GM21529 (cell line): Measurements from ENCODE around the gene HLCS.

Experiments
- ATAC-seq: cut with Tn5 transposase; IDR thresholded peaks from one replicate; pipeline ENCODE4 v1.9.1; 2021; ENCODE audit not compliant: unreplicated experiment

Gene HLCS

GRCh38 chr21:36852293-36852692 lies 114.2 kb downstream of the HLCS start:
- no peak for ATAC-seq

GRCh38 chr21:36851121-36851520 lies 115.3 kb downstream of the HLCS start:
- no peak for ATAC-seq

- ATAC-seq = no peak
These were observed 116.1 kb downstream of the HLCS start for GRCh38 chr21:36850372-36850771.

DNA sequence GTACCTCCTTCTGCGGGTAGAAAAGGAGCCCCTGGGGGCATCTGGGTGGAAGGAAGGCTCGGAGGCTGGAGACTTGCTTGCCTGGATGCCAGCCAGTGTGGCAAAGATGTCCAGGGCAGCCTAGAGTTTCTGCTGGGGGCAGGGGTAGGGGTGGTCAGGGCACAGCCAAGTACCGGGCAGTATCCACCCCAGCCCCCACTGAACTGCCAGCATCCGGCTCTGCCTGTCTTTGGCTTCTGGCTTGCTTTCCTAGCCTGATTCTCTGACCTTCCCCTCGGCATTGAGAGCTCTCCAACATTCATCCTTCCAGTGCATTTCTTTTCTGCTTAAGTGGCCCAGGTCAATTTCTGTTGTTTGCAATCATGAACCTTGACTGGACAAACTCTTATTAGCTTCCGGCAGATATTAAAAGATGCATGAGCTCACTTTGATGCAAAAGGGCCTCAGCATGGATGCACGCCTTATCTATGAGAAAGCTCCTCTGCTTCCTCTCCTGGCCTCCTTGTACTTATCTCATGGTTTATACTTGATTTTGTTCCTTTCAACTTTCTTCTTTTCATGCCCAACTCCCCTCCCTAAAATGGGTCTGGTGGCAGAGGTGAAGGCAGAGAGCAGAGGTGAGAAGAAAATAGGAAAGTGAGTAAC lies 116.9 kb downstream of the HLCS start:
- no peak for ATAC-seq

DNA sequence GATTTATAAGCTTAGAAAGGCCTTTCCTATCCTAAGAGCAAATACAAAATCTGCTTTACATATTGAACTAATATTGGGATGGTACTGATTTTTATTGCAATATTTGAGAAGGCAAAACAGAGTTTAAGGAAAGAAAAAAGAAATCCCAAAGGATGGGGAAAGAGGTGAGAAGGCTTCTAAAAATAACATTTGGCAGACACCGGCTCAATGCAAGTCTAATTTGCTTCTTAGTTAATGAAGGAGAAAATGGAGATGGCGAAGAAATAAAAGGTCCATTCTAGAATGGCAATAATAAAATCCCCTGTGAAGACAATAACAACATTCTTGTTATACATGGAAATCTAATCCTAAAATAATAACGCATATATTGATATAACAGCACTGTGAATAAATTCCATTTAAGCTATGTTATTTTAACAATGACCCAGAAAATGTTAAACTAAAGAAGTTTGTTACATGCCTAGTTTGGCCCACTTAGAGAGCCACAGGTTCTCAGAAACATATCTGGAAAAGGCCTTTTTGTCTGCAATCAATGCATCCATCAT lies 117.7 kb downstream of the HLCS start:
- ATAC-seq = no peak

GRCh38 chr21:36847189-36847588 lies 119.3 kb downstream of the HLCS start:
- no peak for ATAC-seq

GRCh38 chr21:36846631-36847030 lies 119.8 kb downstream of the HLCS start:
- ATAC-seq = no peak

- no peak for ATAC-seq
These were observed 120.7 kb downstream of the HLCS start for GRCh38 chr21:36845790-36846189.

DNA sequence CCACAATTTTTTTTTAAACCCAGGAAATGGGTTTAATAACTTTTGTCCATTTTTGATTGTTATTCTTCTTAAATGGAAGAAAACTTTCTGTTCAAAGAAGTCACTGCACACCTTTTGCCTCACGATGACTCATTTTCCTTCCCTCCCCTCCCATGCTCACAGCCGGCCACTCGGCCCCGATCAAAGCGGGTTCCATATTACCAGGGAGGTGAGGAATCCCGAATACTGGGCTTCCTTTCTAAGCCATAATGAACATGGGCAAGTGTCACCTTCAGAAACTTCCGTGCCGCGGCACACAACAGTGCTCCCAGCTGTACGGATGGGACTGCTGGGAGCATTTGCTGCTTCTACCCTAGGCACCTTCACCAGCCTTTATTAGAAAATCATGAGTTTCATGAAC lies 121.4 kb downstream of the HLCS start:
- no peak for ATAC-seq

DNA sequence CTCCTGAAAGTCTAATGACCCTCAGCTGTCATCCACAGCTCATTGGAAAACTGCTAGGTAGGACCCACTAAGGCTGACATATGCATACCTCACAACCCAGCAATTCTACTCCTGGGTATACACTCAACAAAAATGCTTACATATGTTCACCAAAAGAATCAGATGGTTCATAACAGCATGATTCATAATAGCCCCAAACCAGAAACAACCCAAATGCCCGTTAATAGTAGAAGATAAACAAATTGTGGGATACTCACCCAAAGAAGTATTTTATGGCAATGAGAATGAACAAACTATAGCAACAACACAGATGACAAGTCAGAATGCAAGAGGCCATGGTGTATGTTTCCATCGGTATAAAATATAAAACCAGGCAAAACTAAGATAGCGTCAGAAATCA lies 124.6 kb downstream of the HLCS start:
- no peak for ATAC-seq

- ATAC-seq = no peak
These were observed 126.7 kb downstream of the HLCS start for GRCh38 chr21:36839735-36840134.

GRCh38 chr21:36839123-36839522 lies 127.3 kb downstream of the HLCS start:
- ATAC-seq = no peak

DNA sequence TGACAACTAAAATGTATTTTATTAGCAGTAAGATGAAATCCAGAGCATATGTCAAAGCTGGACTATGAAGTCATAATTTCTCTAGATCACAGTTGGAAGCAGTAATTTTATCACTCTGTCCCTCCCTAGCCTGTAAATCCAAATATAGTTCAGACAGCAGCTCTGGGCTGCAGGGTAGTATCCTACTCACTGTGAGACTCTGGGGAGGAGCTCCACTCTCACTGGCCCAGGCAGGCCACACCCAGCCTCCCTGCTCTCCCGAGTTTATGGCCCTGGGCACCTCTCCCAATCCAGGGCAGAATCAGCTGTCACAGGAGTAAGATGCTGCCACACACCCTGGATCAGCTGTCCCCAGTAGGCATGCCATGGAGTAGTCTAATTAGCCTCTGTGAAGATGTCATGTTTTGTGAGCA lies 131.1 kb downstream of the HLCS start:
- ATAC-seq = no peak

DNA sequence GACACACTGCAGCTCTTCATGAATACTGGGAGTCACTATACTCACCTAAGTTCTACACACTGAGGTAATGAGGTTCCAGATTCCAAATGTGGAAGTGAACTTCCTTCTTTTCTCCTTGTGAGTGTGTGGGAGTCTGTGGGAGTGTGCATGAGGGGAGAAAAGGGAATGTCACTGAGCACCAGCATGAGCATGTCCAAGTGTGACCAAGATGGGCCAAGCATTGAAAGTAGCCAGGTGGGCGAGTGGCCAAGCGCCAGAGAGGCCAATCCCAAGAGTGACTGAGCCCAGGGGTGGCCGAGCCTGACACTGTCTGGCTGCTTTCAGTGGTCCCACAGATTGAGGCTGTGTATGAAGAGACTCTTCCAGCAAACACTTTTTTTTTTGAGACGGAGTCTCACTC lies 132.3 kb downstream of the HLCS start:
- ATAC-seq = no peak

GRCh38 chr21:36830100-36830499 lies 136.4 kb downstream of the HLCS start:
- no peak for ATAC-seq

DNA sequence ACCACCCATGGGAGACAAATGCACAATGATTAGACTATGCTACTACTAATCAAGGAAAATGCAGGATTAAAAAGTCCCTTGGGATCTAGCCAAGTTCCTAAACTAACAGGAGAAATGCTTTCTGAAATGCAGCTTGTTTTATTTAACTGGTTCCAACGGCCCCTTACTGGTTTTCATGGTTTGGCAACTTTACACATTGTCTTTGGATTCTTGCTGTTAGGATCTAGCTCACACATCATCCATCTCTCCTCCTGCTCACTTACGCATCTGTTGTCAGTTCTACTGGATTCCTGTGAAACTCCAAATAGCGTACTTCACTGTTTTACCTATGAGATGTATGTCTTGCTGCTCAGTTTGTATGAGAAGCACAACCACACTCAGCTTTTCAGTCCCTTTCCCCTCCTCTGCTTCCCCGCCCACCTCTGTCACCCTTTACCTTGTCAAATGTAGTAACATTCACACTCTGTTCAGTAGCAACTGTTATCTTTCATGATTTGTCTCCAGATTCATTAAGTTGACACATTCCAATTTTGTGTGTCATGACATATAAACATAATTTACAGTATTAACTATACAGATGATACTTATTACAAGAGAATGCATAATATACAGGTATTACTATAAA lies 137.5 kb downstream of the HLCS start:
- ATAC-seq = no peak

- no peak for ATAC-seq
These were observed 138.3 kb downstream of the HLCS start for GRCh38 chr21:36828208-36828607.

- no peak for ATAC-seq
These were observed 140.8 kb downstream of the HLCS start for GRCh38 chr21:36825658-36826057.

- no peak for ATAC-seq
These were observed 145.5 kb downstream of the HLCS start for GRCh38 chr21:36821032-36821299.

DNA sequence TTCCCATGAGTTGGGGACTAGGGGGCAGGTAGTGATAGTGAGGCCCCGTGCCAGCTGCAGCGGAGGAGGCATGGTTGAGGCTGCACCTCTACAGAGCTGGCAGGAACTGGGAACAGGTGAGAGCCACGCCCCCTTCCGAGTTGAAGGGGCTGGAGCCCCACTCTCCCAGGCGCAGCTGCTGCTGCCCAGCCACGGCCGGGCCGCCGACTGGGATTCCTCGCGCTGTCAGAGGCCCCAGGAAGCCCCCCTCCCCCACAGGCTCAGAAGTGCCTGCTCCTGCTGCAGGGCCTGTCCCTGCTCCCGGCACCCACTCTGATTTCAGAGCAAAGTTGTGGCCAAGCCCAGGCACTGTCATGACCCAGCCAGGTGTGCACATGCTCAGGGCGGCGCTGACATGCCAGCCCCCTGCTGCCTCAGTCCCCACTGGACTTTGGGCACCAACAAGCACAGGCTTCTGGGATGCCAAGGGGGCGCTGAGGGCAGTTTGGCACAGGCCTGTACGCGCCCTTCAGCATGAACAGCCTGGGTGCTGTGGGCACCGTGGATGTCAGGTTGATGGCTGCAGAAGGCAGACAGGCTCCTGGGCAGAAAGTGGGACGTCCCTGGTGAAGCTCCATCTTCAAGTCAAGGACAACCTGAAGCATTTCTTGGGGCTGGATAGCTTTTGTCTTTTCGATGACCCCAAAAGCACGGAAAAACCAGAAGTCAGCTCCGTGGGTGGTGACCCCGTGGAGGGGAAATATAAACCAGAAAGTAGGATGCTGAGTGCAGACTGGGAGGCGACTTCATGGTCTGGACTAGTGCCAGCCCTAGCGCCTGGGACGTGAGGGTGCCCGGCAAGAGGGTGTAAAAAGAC lies 146.1 kb downstream of the HLCS start:
- ATAC-seq = no peak

- ATAC-seq = no peak
These were observed 148.6 kb downstream of the HLCS start for GRCh38 chr21:36817732-36818450.
